HK-2 (cell line): ENCODE data around the gene NGFR.

Experiments
- DNase-seq: peaks from one replicate; pipeline ENCODE4 v3.0.0-alpha.2; 2018; ENCODE audit not compliant: unreplicated experiment

NGFR gene, protein sequence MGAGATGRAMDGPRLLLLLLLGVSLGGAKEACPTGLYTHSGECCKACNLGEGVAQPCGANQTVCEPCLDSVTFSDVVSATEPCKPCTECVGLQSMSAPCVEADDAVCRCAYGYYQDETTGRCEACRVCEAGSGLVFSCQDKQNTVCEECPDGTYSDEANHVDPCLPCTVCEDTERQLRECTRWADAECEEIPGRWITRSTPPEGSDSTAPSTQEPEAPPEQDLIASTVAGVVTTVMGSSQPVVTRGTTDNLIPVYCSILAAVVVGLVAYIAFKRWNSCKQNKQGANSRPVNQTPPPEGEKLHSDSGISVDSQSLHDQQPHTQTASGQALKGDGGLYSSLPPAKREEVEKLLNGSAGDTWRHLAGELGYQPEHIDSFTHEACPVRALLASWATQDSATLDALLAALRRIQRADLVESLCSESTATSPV

GRCh38 chr17:49494986-49495841, at the start of gene NGFR:
Gene NGFR, plus strand, starts transcription at chr17:49495293. Its CDS starts 125 bp downstream, at chr17:49495418.
- DNase-seq, result peak; percentile 22

DNA sequence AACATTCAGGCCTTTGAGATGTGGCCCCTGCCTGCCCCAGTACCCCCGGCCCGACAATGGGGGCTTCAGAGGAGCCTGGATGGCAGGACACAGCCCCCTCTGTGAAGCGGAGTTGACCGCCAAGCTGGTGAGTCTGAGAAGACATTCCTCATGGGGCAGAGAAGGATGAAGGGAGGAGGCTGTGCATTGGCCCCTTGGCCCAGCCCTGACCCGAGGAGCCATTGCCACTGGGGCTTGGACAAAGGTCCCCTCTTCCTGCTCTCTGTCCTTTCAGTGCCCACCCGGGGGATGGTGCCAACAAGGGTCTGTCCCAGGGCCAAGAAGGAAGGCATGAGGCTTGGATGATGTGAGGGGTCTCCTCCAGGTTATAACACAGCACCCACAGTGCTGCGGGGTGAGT, 49.5 kb upstream of the NGFR start:
- no peak for DNase-seq

DNA sequence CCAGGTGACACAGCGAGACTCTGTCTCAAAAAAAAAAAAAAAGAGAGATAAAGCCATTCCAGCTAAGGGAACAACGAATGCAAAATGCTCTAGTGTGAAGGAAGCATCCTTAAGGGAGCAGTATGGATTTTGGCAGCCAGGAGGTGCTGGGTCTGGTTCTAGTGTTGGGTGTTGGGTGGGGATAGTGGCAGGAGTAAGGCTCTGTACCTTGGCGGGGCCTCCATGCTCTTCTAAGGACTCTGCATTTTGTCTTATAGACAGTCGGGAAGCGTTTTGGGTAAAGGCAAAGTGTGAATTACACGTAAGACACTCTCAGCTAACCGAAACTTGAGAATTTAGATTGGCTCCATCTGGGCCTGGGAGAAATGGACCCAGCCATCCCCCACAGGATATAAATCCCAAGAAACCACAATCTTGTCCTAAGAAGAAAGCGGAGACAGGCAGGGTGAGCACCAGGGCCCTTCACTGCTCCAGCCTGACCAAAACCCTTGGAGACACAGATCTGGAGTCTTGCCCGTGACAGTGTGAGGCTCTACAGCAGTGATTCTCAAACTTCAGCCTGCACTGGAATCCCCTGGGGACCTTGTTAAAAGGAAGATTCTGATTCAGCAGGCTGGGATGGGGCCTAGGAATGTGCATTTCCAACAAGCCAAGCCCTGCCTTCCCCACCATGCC, 47.3 kb upstream of the NGFR start:
- DNase-seq, result no peak

GRCh38 chr17:49450181-49450580, 44.9 kb upstream of the NGFR start:
- DNase-seq, result no peak

GRCh38 chr17:49450735-49451134, 44.4 kb upstream of the NGFR start:
- DNase-seq, result no peak

GRCh38 chr17:49452201-49452600, 42.9 kb upstream of the NGFR start:
- no peak for DNase-seq

DNA sequence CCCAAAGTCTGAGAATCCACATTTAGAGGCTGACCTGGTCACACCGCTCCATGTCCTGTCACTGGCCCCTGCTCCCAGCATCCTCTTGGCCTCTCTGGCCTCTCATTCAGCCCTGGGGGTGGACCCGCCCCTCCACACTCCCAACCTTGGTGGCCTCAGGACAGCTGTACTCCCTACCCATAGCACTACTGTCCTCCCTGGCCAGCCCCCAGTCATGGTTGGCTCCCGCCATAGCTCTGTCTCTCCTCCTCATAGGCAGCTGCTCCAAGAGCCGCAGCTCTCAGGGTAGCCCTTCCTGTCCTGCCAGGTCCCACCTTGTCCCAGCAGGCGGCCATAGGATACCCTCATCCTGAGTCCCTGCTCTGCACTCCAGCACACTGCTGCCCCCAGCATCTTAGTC, 42.4 kb upstream of the NGFR start:
- DNase-seq, result no peak

DNA sequence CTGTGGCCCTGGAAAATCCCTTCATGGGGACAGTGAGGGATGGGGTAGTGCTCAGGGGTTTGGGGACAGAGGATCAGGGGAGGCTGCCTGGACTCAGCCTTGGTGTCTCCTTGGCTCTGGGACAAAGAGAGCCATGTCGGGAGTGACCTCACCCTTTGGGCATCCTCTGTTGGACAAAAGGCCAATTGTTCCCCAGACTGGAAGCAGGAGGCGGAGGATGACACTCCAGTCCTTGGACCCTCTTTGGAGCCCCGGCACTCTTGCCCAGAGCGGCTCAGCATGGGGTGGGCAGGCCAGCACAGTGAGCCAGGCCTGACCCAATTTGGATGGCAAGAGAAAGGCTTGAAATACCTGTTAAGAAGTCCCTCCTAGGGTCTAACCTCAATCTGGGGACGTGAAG, 41.0 kb upstream of the NGFR start:
- no peak for DNase-seq

DNA sequence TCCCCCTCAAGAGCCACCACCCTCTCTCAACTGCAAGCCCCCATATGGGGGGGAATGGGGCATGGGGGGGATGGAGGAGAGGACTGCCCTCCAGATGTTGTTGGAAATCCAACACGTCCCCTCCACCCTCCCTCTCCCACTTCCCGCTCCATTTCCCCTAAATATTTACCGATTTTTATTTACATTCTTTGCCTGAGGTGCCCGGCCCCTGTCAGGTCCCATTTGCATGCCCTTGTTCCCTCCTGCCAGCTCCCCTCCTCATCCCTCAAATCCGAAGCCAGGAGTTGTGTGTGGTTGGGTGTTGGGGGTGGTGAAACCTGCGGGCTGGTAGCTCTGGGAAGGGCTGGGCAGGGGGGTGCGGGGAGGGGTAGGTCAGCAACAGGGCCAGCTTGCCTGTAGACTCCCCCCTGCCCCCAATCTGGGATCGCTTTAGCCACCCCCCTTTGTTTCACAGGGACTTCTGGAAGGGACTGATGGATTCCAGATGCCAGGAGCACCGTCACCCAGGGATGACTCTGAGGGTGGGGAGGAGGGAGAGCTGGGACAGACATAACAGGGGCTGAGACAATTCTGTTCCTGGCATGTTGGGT, 39.7 kb upstream of the NGFR start:
- DNase-seq, result no peak

- peak; percentile 50 for DNase-seq
Measured at GRCh38 chr17:49456183-49456965, 38.7 kb upstream of the NGFR start.

GRCh38 chr17:49457564-49458535, 37.2 kb upstream of the NGFR start:
- no peak for DNase-seq

GRCh38 chr17:49459401-49459984, 35.6 kb upstream of the NGFR start:
- no peak for DNase-seq

- DNase-seq, result no peak
Measured at GRCh38 chr17:49460401-49460800, 34.7 kb upstream of the NGFR start.

- DNase-seq, result no peak
Measured at GRCh38 chr17:49461580-49461979, 33.5 kb upstream of the NGFR start.

DNA sequence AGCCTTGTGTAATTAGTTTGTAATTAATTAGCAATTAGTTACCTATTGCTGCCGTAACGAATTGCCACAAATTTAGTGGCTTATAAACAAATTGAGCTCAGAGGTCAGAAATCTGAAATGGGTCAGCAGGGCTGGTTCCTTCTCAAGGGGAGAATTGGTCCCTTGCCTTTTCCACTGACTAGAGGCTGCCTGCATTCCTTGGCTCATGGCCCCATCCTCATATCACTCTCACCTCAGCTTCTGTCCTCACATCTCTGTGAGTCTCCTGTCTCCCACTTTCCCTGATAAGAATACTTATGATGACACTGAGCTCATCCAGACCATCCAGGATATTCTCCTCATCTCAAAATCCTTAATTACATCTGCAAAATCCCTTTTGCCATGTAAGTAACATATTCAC, 31.0 kb upstream of the NGFR start:
- DNase-seq, result no peak

- DNase-seq, result no peak
Measured at GRCh38 chr17:49465331-49465903, 29.7 kb upstream of the NGFR start.

DNA sequence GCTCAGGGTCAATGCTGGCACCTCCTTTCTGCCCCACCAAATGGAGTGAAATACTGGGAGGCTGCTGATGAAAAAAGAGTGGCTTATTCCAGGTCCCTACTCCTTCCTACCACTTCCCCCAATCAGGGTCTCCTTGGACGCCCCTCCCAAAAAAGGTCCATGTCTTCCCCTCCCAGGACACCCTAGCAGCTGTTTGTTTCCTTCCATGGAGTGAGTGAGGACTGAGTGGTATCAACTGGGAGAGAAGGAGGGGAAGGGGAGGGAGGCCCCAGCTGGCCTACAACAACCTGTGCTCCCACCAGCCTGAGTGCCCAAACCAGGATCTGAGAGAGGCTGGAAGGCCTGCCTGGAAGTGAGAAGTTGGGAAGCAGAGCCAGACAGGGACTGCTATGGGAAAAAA, 28.7 kb upstream of the NGFR start:
- DNase-seq, result no peak

GRCh38 chr17:49467175-49467574, 27.9 kb upstream of the NGFR start:
- no peak for DNase-seq

- no peak for DNase-seq
Measured at GRCh38 chr17:49468811-49469385, 26.2 kb upstream of the NGFR start.
